ENCODE data around the gene SLFN13.
"Not testable (repeated sequence)": the region's sequence is repeated elsewhere in the genome, so short reads cannot be mapped to it uniquely, and the experiment has no call there.

SLFN13 gene

GRCh38 chr17:35404360-35404759, 44.2 kb downstream of the SLFN13 start:
- no peaks in the 10 kb centered on the region for H3K27me3 ChIP-seq (ENCODE audit: low read length)
- no peak overlapping the region for H2AFZ ChIP-seq (ENCODE audit: low read depth, low read length, severe bottlenecking)
- H3K4me2 ChIP-seq (ENCODE audit: low read depth, low read length, poor library complexity, severe bottlenecking), result no peak overlapping the region
- TF ChIP-seq EZH2phosphoT487 (conservative IDR thresholded peaks at IDR 0.05; ENCODE audit: low read length), result no peak
- TF ChIP-seq, protein P1, sequence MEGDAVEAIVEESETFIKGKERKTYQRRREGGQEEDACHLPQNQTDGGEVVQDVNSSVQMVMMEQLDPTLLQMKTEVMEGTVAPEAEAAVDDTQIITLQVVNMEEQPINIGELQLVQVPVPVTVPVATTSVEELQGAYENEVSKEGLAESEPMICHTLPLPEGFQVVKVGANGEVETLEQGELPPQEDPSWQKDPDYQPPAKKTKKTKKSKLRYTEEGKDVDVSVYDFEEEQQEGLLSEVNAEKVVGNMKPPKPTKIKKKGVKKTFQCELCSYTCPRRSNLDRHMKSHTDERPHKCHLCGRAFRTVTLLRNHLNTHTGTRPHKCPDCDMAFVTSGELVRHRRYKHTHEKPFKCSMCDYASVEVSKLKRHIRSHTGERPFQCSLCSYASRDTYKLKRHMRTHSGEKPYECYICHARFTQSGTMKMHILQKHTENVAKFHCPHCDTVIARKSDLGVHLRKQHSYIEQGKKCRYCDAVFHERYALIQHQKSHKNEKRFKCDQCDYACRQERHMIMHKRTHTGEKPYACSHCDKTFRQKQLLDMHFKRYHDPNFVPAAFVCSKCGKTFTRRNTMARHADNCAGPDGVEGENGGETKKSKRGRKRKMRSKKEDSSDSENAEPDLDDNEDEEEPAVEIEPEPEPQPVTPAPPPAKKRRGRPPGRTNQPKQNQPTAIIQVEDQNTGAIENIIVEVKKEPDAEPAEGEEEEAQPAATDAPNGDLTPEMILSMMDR (IDR thresholded peaks at IDR 0.05; ENCODE audit: insufficient read depth, low read length, poor library complexity, severe bottlenecking), result no peak
- no peaks in the 10 kb centered on the region for H3K79me2 ChIP-seq (ENCODE audit: insufficient read depth, low read length)
- H4K20me1 ChIP-seq (ENCODE audit: low read depth, low read length), result no peaks in the 10 kb centered on the region
- no peak overlapping the region for H3K4me3 ChIP-seq (ENCODE audit: insufficient read depth, low read length, poor library complexity, severe bottlenecking)
- H3K27ac ChIP-seq (ENCODE audit: low read depth, low read length), result no peak overlapping the region
- no peak overlapping the region for H3K9ac ChIP-seq (ENCODE audit: low read length)
- H3K9me3 ChIP-seq (ENCODE audit: insufficient read depth, low read length), result no peaks in the 10 kb centered on the region
- no peaks in the 10 kb centered on the region for H3F3A ChIP-seq (ENCODE audit: insufficient read depth)
- H3K36me3 ChIP-seq (ENCODE audit: low read length), result no peaks in the 10 kb centered on the region
- H3K9me2 ChIP-seq (replicated peaks; ENCODE audit: insufficient read depth, low read length), result no peaks in the 10 kb centered on the region

GRCh38 chr17:35393783-35394182, 54.8 kb downstream of the SLFN13 start:
- not testable (repeated sequence) for H3K27ac ChIP-seq (ENCODE audit: low read depth, low read length); H3K9me3 ChIP-seq (ENCODE audit: insufficient read depth, low read length); H3K36me3 ChIP-seq (ENCODE audit: low read length); H3F3A ChIP-seq (ENCODE audit: insufficient read depth); H3K4me2 ChIP-seq (ENCODE audit: low read depth, low read length, poor library complexity, severe bottlenecking); H3K27me3 ChIP-seq (ENCODE audit: low read length); H4K20me1 ChIP-seq (ENCODE audit: low read depth, low read length); H3K79me2 ChIP-seq (ENCODE audit: insufficient read depth, low read length); H3K9me2 ChIP-seq (replicated peaks; ENCODE audit: insufficient read depth, low read length); H3K4me3 ChIP-seq (ENCODE audit: insufficient read depth, low read length, poor library complexity, severe bottlenecking); H2AFZ ChIP-seq (ENCODE audit: low read depth, low read length, severe bottlenecking); H3K9ac ChIP-seq (ENCODE audit: low read length)

DNA sequence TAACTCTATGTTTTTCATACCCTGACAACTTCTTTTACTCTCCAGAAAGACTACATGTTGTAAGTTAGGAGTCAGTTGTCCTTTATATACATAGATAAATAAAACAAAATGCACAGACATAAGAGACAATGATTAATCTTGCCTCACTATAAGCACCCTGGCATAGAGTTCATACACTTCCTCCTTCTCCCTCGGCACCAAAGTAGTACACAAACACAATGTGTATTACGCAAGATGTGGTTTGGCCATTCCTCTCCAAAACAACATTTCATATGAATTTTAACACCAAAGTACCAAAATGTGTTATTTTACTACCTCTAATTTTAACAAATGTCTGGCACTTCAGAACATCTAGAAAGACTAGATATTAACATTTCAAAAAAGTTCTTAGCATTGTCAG, 57.9 kb downstream of the SLFN13 start:
- H3F3A ChIP-seq (ENCODE audit: insufficient read depth), result no peaks in the 10 kb centered on the region
- no peaks in the 10 kb centered on the region for H3K27me3 ChIP-seq (ENCODE audit: low read length)
- no peak overlapping the region for H3K27ac ChIP-seq (ENCODE audit: low read depth, low read length)
- H3K9me2 ChIP-seq (replicated peaks; ENCODE audit: insufficient read depth, low read length), result no peaks in the 10 kb centered on the region
- no peak overlapping the region for H2AFZ ChIP-seq (ENCODE audit: low read depth, low read length, severe bottlenecking)
- H3K9ac ChIP-seq (ENCODE audit: low read length), result no peak overlapping the region
- no peaks in the 10 kb centered on the region for H4K20me1 ChIP-seq (ENCODE audit: low read depth, low read length)
- TF ChIP-seq, protein P1 (IDR thresholded peaks at IDR 0.05; ENCODE audit: insufficient read depth, low read length, poor library complexity, severe bottlenecking), result no peak
- TF ChIP-seq EZH2phosphoT487 (conservative IDR thresholded peaks at IDR 0.05; ENCODE audit: low read length), result no peak
- no peak overlapping the region for H3K4me2 ChIP-seq (ENCODE audit: low read depth, low read length, poor library complexity, severe bottlenecking)
- H3K36me3 ChIP-seq (ENCODE audit: low read length), result no peaks in the 10 kb centered on the region
- H3K4me3 ChIP-seq (ENCODE audit: insufficient read depth, low read length, poor library complexity, severe bottlenecking), result no peak overlapping the region
- no peaks in the 10 kb centered on the region for H3K79me2 ChIP-seq (ENCODE audit: insufficient read depth, low read length)
- no peaks in the 10 kb centered on the region for H3K9me3 ChIP-seq (ENCODE audit: insufficient read depth, low read length)

GRCh38 chr17:35390156-35390555, 58.4 kb downstream of the SLFN13 start:
- no peaks in the 10 kb centered on the region for H3K79me2 ChIP-seq (ENCODE audit: insufficient read depth, low read length)
- no peaks in the 10 kb centered on the region for H3K36me3 ChIP-seq (ENCODE audit: low read length)
- no peak overlapping the region for H3K4me2 ChIP-seq (ENCODE audit: low read depth, low read length, poor library complexity, severe bottlenecking)
- H4K20me1 ChIP-seq (ENCODE audit: low read depth, low read length), result no peaks in the 10 kb centered on the region
- no peaks in the 10 kb centered on the region for H3K9me2 ChIP-seq (replicated peaks; ENCODE audit: insufficient read depth, low read length)
- no peak overlapping the region for H2AFZ ChIP-seq (ENCODE audit: low read depth, low read length, severe bottlenecking)
- no peaks in the 10 kb centered on the region for H3F3A ChIP-seq (ENCODE audit: insufficient read depth)
- no peak overlapping the region for H3K9ac ChIP-seq (ENCODE audit: low read length)
- no peak overlapping the region for H3K27ac ChIP-seq (ENCODE audit: low read depth, low read length)
- TF ChIP-seq EZH2phosphoT487 (conservative IDR thresholded peaks at IDR 0.05; ENCODE audit: low read length), result no peak
- TF ChIP-seq, protein P1 (IDR thresholded peaks at IDR 0.05; ENCODE audit: insufficient read depth, low read length, poor library complexity, severe bottlenecking), result no peak
- H3K4me3 ChIP-seq (ENCODE audit: insufficient read depth, low read length, poor library complexity, severe bottlenecking), result no peak overlapping the region
- no peaks in the 10 kb centered on the region for H3K9me3 ChIP-seq (ENCODE audit: insufficient read depth, low read length)
- no peaks in the 10 kb centered on the region for H3K27me3 ChIP-seq (ENCODE audit: low read length)

Data from SU-DHL-6 (cell line).